Stomach (tissue), 4 donors: ENCODE data around the gene CLUH.

Source experiments
- CTCF ChIP-seq, 7 experiments: fragments of 450-650 bp in 4 of 7; fragments of 200-600 bp in 3 of 7; sonication (generic) in 3 of 7; IDR thresholded peaks; one replicate each; pipeline ENCODE4 v1.5.1; 2016 to 2019; ENCODE audit warnings: antibody characterized with exemption in 7 of 7, control low read depth in 2 of 7, mild to moderate bottlenecking in 1 of 7
- EP300 ChIP-seq: sonication (generic); formaldehyde crosslinking; IDR thresholded peaks from one replicate; pipeline ENCODE4 v1.6.1; 2017; ENCODE audit warnings: antibody characterized with exemption
- POLR2A ChIP-seq, 4 donors: fragments of 450-650 bp; IDR thresholded peaks; one replicate each; pipeline ENCODE4 v1.6.1; 2016; ENCODE audit warnings: antibody characterized with exemption in 4 of 4, control low read depth in 2 of 4, mild to moderate bottlenecking in 1 of 4, moderate library complexity in 1 of 4
- POLR2AphosphoS5 ChIP-seq, 3 donors: sonication (generic); formaldehyde crosslinking; IDR thresholded peaks; one replicate each; pipeline ENCODE4 v1.6.1; 2016; ENCODE audit warnings: antibody characterized with exemption in 3 of 3

- TF ChIP-seq CTCF (IDR thresholded peaks at IDR 0.05) (no peak), POLR2AphosphoS5 (IDR thresholded peaks at IDR 0.05) (no peak), POLR2A (IDR thresholded peaks at IDR 0.05) (no peak), EP300 (no peak)
Measured at GRCh38 chr17:2721603-2722002, 10.0 kb upstream of the CLUH start.
